ENCODE measurements around the gene DDC.

DDC gene

DNA sequence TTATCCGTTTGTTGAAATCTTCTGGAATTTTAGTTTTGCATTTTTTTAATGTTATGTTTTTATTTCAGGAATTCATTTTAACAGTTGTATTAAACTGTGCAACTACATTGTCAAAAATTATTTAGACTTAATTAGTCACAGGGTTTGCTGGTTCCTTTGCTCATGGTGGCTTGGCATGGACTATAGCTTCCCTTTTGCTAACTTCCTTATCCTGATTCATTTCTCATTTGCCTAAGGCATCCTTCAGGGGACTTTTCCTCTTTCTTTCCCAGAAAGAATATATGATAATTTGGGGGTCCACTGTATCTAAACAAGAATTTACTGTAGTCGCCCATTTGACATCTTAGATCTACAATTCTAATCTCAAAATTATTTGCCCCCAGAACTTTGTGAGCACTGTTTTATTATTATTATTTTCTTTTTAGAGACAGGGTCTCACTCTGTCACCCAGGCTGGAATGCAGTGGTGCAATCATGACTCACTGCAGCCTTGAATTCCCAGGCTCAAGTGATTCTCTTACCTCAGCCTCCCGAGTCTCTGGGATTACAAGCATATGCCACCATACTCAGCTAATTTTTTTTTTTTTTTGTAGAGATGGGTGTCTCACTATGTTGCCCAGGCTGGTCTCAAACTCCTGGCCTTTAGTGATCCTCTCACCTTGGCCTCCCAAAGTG is 128.9 kb downstream of the DDC start:
- TF ChIP-seq NFIC (IDR thresholded peaks at IDR 0.05) (no peak), EP300 (IDR thresholded peaks at IDR 0.05; ENCODE audit: borderline replicate concordance) (no peak), EGR1 (IDR thresholded peaks at IDR 0.05) (no peak), CEBPB (IDR thresholded peaks at IDR 0.05) (no peak), TCF12 (IDR thresholded peaks at IDR 0.05; ENCODE audit: low read depth) (no peak), ZBTB7A (IDR thresholded peaks at IDR 0.05; ENCODE audit: low read depth) (no peak), REST (IDR thresholded peaks at IDR 0.05; ENCODE audit: low read depth) (no peak), YY1 (IDR thresholded peaks at IDR 0.05; ENCODE audit: low read depth) (no peak), TAF1 (IDR thresholded peaks at IDR 0.05; ENCODE audit: low read depth) (no peak), CREB1 (IDR thresholded peaks at IDR 0.05; ENCODE audit: low read depth) (no peak), MAX (IDR thresholded peaks at IDR 0.05) (no peak), RAD21 (IDR thresholded peaks at IDR 0.05; ENCODE audit: low read depth) (no peak), TEAD4 (IDR thresholded peaks at IDR 0.05) (no peak), FOXM1 (IDR thresholded peaks at IDR 0.05; ENCODE audit: borderline replicate concordance, low read depth) (no peak)
- TF ChIP-seq, protein P1, sequence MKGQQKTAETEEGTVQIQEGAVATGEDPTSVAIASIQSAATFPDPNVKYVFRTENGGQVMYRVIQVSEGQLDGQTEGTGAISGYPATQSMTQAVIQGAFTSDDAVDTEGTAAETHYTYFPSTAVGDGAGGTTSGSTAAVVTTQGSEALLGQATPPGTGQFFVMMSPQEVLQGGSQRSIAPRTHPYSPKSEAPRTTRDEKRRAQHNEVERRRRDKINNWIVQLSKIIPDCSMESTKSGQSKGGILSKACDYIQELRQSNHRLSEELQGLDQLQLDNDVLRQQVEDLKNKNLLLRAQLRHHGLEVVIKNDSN (IDR thresholded peaks at IDR 0.05) = no peak

DNA sequence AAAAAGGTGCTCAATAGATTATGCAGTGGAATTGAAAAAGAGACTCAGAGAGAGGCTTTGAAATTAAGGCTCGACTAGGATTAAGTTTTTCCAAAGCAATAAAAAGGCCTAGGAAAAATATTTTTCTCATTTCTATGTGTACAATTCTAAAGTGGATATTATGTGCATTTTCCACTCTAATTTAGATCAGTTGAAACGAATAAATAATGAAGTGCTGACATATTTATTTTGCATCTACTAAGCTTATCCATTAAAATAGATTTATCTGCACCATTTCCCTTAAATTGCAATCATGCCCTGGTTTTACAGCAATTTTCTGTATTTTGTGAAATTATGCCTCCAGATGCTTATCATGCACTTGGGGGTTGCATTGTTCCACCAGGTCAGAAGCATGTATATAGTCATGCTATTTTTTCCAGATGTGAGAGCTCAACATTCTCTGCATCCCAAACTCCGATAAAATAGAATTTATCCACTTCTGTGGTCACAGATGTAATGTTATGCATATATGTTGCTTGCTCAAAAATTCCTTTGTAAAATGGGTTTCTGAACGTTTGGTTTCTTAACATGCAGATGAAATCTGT is 133.4 kb downstream of the DDC start:
- TF ChIP-seq CREB1 (IDR thresholded peaks at IDR 0.05; ENCODE audit: low read depth) = no peak
- no peak for TF ChIP-seq TCF12 (IDR thresholded peaks at IDR 0.05; ENCODE audit: low read depth)
- no peak for TF ChIP-seq RAD21 (IDR thresholded peaks at IDR 0.05; ENCODE audit: low read depth)
- TF ChIP-seq EP300 (IDR thresholded peaks at IDR 0.05; ENCODE audit: borderline replicate concordance) = no peak
- TF ChIP-seq TEAD4 (IDR thresholded peaks at IDR 0.05) = no peak
- no peak for TF ChIP-seq FOXM1 (IDR thresholded peaks at IDR 0.05; ENCODE audit: borderline replicate concordance, low read depth)
- TF ChIP-seq REST (IDR thresholded peaks at IDR 0.05; ENCODE audit: low read depth) = no peak
- TF ChIP-seq TAF1 (IDR thresholded peaks at IDR 0.05; ENCODE audit: low read depth) = no peak
- TF ChIP-seq, protein P1 (IDR thresholded peaks at IDR 0.05) = no peak
- no peak for TF ChIP-seq NFIC (IDR thresholded peaks at IDR 0.05)
- TF ChIP-seq ZBTB7A (IDR thresholded peaks at IDR 0.05; ENCODE audit: low read depth) = no peak
- TF ChIP-seq EGR1 (IDR thresholded peaks at IDR 0.05) = no peak
- no peak for TF ChIP-seq CEBPB (IDR thresholded peaks at IDR 0.05)
- no peak for TF ChIP-seq MAX (IDR thresholded peaks at IDR 0.05)
- TF ChIP-seq YY1 (IDR thresholded peaks at IDR 0.05; ENCODE audit: low read depth) = no peak

GRCh38 chr7:50431316-50431715 is 133.9 kb downstream of the DDC start:
- TF ChIP-seq MAX (IDR thresholded peaks at IDR 0.05) (no peak), EP300 (IDR thresholded peaks at IDR 0.05; ENCODE audit: borderline replicate concordance) (no peak), EGR1 (IDR thresholded peaks at IDR 0.05) (no peak), TCF12 (IDR thresholded peaks at IDR 0.05; ENCODE audit: low read depth) (no peak), RAD21 (IDR thresholded peaks at IDR 0.05; ENCODE audit: low read depth) (no peak), YY1 (IDR thresholded peaks at IDR 0.05; ENCODE audit: low read depth) (no peak), TAF1 (IDR thresholded peaks at IDR 0.05; ENCODE audit: low read depth) (no peak), FOXM1 (IDR thresholded peaks at IDR 0.05; ENCODE audit: borderline replicate concordance, low read depth) (no peak), NFIC (IDR thresholded peaks at IDR 0.05) (no peak), ZBTB7A (IDR thresholded peaks at IDR 0.05; ENCODE audit: low read depth) (no peak), CEBPB (IDR thresholded peaks at IDR 0.05) (no peak)

- TF ChIP-seq CREB1 (IDR thresholded peaks at IDR 0.05; ENCODE audit: low read depth) = no peak
- TF ChIP-seq RAD21 (IDR thresholded peaks at IDR 0.05; ENCODE audit: low read depth) = no peak
- TF ChIP-seq ZBTB7A (IDR thresholded peaks at IDR 0.05; ENCODE audit: low read depth) = no peak
- TF ChIP-seq TCF12 (IDR thresholded peaks at IDR 0.05; ENCODE audit: low read depth) = no peak
- no peak for TF ChIP-seq MAX (IDR thresholded peaks at IDR 0.05)
- TF ChIP-seq EGR1 (IDR thresholded peaks at IDR 0.05) = no peak
- no peak for TF ChIP-seq TEAD4 (IDR thresholded peaks at IDR 0.05)
- no peak for TF ChIP-seq NFIC (IDR thresholded peaks at IDR 0.05)
- TF ChIP-seq EP300 (IDR thresholded peaks at IDR 0.05; ENCODE audit: borderline replicate concordance) = no peak
- TF ChIP-seq, protein P1 (IDR thresholded peaks at IDR 0.05) = no peak
- no peak for TF ChIP-seq YY1 (IDR thresholded peaks at IDR 0.05; ENCODE audit: low read depth)
- TF ChIP-seq CEBPB (IDR thresholded peaks at IDR 0.05) = no peak
- TF ChIP-seq REST (IDR thresholded peaks at IDR 0.05; ENCODE audit: low read depth) = no peak
- TF ChIP-seq FOXM1 (IDR thresholded peaks at IDR 0.05; ENCODE audit: borderline replicate concordance, low read depth) = no peak
Measured at GRCh38 chr7:50428911-50429310, 136.3 kb downstream of the DDC start.
